Activated CD8-positive, alpha-beta T cell treated with anti-CD3 and anti-CD28 coated beads for 36 hours (primary cell): ENCODE data around the gene KIF7. TPM values are rescaled to one million over a fixed set of nuclear protein-coding genes. Genes with fewer than 3 reads are reported as not detected.
A peak's percentile ranks its signal among the peaks of the same experiment; 100 is the strongest.

Experiments used
- ATAC-seq: fragments of 200-7000 bp; cut with Tn5 transposase; one replicate; pipeline ENCODE4 v1.10.0; 2021; ENCODE audit warnings: mild to moderate bottlenecking, moderate library complexity
- CTCF ChIA-PET: fragments of 350-600 bp; sonication (Branson Sonifier 250); formaldehyde crosslinking; loops from one replicate; lab custom pipeline; 2021; ENCODE audit warnings: antibody characterized with exemption; lab: Charles Lee
- POLR2A ChIA-PET: fragments of 350-600 bp; sonication (Branson Sonifier 250); formaldehyde crosslinking; loops from one replicate; lab custom pipeline; 2021; ENCODE audit warnings: antibody characterized with exemption; lab: Charles Lee
- DNase-seq: peaks from one replicate; pipeline ENCODE4 v3.0.0-alpha.2; 2020
- H3K27ac Mint-ChIP-seq: one replicate; pipeline ENCODE4 v1.8.0; 2021; ENCODE audit warnings: mild to moderate bottlenecking, mixed read lengths
- H3K27me3 Mint-ChIP-seq: one replicate; pipeline ENCODE4 v1.8.0; 2021; ENCODE audit warnings: mixed read lengths
- H3K36me3 Mint-ChIP-seq: one replicate; pipeline ENCODE4 v1.8.0; 2021; ENCODE audit warnings: low read depth, mixed read lengths
- H3K4me1 Mint-ChIP-seq: one replicate; pipeline ENCODE4 v1.8.0; 2021; ENCODE audit warnings: low read depth, mixed read lengths
- H3K4me3 Mint-ChIP-seq: one replicate; pipeline ENCODE4 v1.8.0; 2021; ENCODE audit warnings: mild to moderate bottlenecking, moderate library complexity, mixed read lengths
- H3K9me3 Mint-ChIP-seq: one replicate; pipeline ENCODE4 v1.8.0; 2021; ENCODE audit warnings: mixed read lengths
- CTCF ChIP-seq: fragments of 200-600 bp; IDR thresholded peaks from one replicate; pipeline ENCODE4 v1.8.0; 2022; ENCODE audit warnings: antibody characterized with exemption, mild to moderate bottlenecking
- intact Hi-C: fragments of 100-400 bp; cut with micrococcal nuclease; formaldehyde crosslinking; loops from one replicate; pipeline ENCODE4 v1.10.0; 2022
- total RNA-seq, 2 experiments: library from RNA; stranded (reverse); gene quantifications; one replicate each; pipeline ENCODE4 v1.2.3, GENCODE V29; 2021

The KIF7 gene
- total RNA-seq, 2 experiments from 2014 or later = 2.7 to 3.7 TPM

GRCh38 chr15:89674526-89674925 lies 19.3 kb upstream of the KIF7 start:
- Mint-ChIP-seq H3K4me1 (peaks cover 3% of the 10 kb centered on the region), H3K9me3 (no peaks in the 10 kb centered on the region), H3K27me3 (no peaks in the 10 kb centered on the region), H3K4me3 (no peak overlapping the region), H3K27ac (no peak overlapping the region), H3K36me3 (no peaks in the 10 kb centered on the region)
- ATAC-seq (no peak), DNase-seq (no peak)
- CTCF ChIA-PET = interaction anchor here (0.8 to 3.2 kb wide), 4 partner anchors 17 to 54 kb away, joined by 3 to 13 read pairs (median 7); no protein-coding TSS in a partner anchor
- no peak for TF ChIP-seq CTCF
- intact Hi-C loops = no loop called here
- POLR2A ChIA-PET = no interaction called here

GRCh38 chr15:89673165-89673512 lies 17.9 kb upstream of the KIF7 start:
- Mint-ChIP-seq H3K4me1 (peaks cover 3% of the 10 kb centered on the region), H3K27ac (no peak overlapping the region), H3K36me3 (no peaks in the 10 kb centered on the region), H3K9me3 (no peaks in the 10 kb centered on the region), H3K4me3 (no peak overlapping the region), H3K27me3 (no peaks in the 10 kb centered on the region)
- intact Hi-C loops = no loop called here
- ChIA-PET POLR2A (no interaction called here), CTCF (interaction anchor here (0.7 to 3.2 kb wide), 9 partner anchors 12 to 202 kb away, joined by 3 to 13 read pairs (median 5); no protein-coding TSS in a partner anchor)
- DNase-seq (peak; percentile 49), ATAC-seq (peak; percentile 74)
- peak; percentile 53 for TF ChIP-seq CTCF

- no peaks in the 10 kb centered on the region for H3K9me3 Mint-ChIP-seq
- peaks cover 3% of the 10 kb centered on the region for H3K4me1 Mint-ChIP-seq
- ChIA-PET POLR2A (interaction anchor here (1.2 kb wide), 1 partner anchor 10 kb away, joined by 4 read pairs; no protein-coding TSS in a partner anchor), CTCF (interaction anchor here (0.7 to 3.2 kb wide), 10 partner anchors 11 to 202 kb away, joined by 3 to 13 read pairs (median 4); no protein-coding TSS in a partner anchor)
- no peak for TF ChIP-seq CTCF
- intact Hi-C loops = no loop called here
- H3K4me3 Mint-ChIP-seq = no peak overlapping the region
- no peak overlapping the region for H3K27ac Mint-ChIP-seq
- no peaks in the 10 kb centered on the region for H3K27me3 Mint-ChIP-seq
- no peak for DNase-seq
- no peaks in the 10 kb centered on the region for H3K36me3 Mint-ChIP-seq
- ATAC-seq = no peak
Observed at GRCh38 chr15:89672221-89673164, 17.2 kb upstream of the KIF7 start.

GRCh38 chr15:89671687-89672086 lies 16.4 kb upstream of the KIF7 start:
- DNase-seq = no peak
- Mint-ChIP-seq H3K9me3 (no peaks in the 10 kb centered on the region), H3K27ac (no peak overlapping the region), H3K36me3 (no peaks in the 10 kb centered on the region), H3K4me3 (no peak overlapping the region), H3K27me3 (peaks cover 2% of the 10 kb centered on the region), H3K4me1 (peaks cover 3% of the 10 kb centered on the region)
- TF ChIP-seq CTCF = no peak
- CTCF ChIA-PET = interaction anchor here (0.7 to 3.2 kb wide), 2 partner anchors 14 to 24 kb away, joined by 3 to 13 read pairs; no protein-coding TSS in a partner anchor
- no peak for ATAC-seq
- intact Hi-C loops = no loop called here
- POLR2A ChIA-PET = interaction anchor here (1.2 kb wide), 1 partner anchor 9 kb away, joined by 4 read pairs; no protein-coding TSS in a partner anchor
